Common myeloid progenitor, CD34-positive (primary cell): Measurements from ENCODE around the gene HARS2.
A peak's percentile ranks its signal among the peaks of the same experiment; 100 is the strongest.
"Not testable (repeated sequence)": the region's sequence is repeated elsewhere in the genome, so short reads cannot be mapped to it uniquely, and the experiment has no call there.

ENCODE experiments used
- CTCF ChIA-PET: fragments of 350-600 bp; sonication (Branson Sonifier 250); formaldehyde crosslinking; loops from one replicate; lab custom pipeline; 2021; ENCODE audit warnings: antibody characterized with exemption; lab: Charles Lee
- POLR2A ChIA-PET: fragments of 350-600 bp; sonication (Branson Sonifier 250); formaldehyde crosslinking; loops from one replicate; lab custom pipeline; 2021; ENCODE audit warnings: antibody characterized with exemption; lab: Charles Lee
- DNase-seq, 3 donors: peaks; one replicate each; pipeline versions ENCODE4 v3.0.0 to v3.0.0-alpha.2; 2013
- H3K27ac ChIP-seq, 2 experiments: 1 replicate in 1 of 2; 2 replicates in 1 of 2; pipeline ENCODE4 v1.7.0; 2013; ENCODE audit warnings: inconsistent platforms in 2 of 2, low read length in 2 of 2, mild to moderate bottlenecking in 2 of 2, low read depth in 1 of 2, moderate library complexity in 1 of 2; ENCODE audit not compliant: severe bottlenecking in 2 of 2, insufficient read depth in 1 of 2, poor library complexity in 1 of 2
- H3K27me3 ChIP-seq, 5 experiments: replicated peaks in 2 of 5; 1 replicate in 3 of 5; 2 replicates in 2 of 5; pipeline versions ENCODE4 v1.6.1 to v1.7.0; 2013; ENCODE audit warnings: low read length in 4 of 5, mild to moderate bottlenecking in 2 of 5, moderate library complexity in 2 of 5, inconsistent platforms in 1 of 5; ENCODE audit not compliant: insufficient read depth in 5 of 5, control insufficient read depth in 4 of 5
- H3K36me3 ChIP-seq, 4 experiments: 1 replicate in 2 of 4; 2 replicates in 2 of 4; pipeline versions ENCODE4 v1.6.1 to v1.7.0; 2013; ENCODE audit warnings: low read length in 3 of 4, control low read depth in 1 of 4, mild to moderate bottlenecking in 1 of 4; ENCODE audit not compliant: control insufficient read depth in 4 of 4, insufficient read depth in 4 of 4
- H3K4me1 ChIP-seq, 4 experiments: 1 replicate in 3 of 4; 2 replicates in 1 of 4; pipeline versions ENCODE4 v1.6.1 to v1.7.1; 2013; ENCODE audit warnings: low read length in 3 of 4, mild to moderate bottlenecking in 3 of 4, control low read depth in 1 of 4, inconsistent platforms in 1 of 4, moderate library complexity in 1 of 4; ENCODE audit not compliant: control insufficient read depth in 4 of 4, insufficient read depth in 4 of 4; ENCODE audit errors: control extremely low read depth in 1 of 4
- H3K4me3 ChIP-seq, 7 experiments: 1 replicate in 4 of 7; 2 replicates in 3 of 7; pipeline versions ENCODE4 v1.5.1 to v1.7.0; 2013; ENCODE audit warnings: mild to moderate bottlenecking in 7 of 7, low read length in 6 of 7, moderate library complexity in 6 of 7, inconsistent platforms in 2 of 7, low read depth in 2 of 7, control low read depth in 1 of 7; ENCODE audit not compliant: insufficient read depth in 4 of 7, control insufficient read depth in 1 of 7; ENCODE audit errors: extremely low read depth in 1 of 7
- H3K9me3 ChIP-seq, 5 experiments: 1 replicate in 4 of 5; 2 replicates in 1 of 5; pipeline versions ENCODE4 v1.6.1 to v1.7.1; 2013; ENCODE audit warnings: low read length in 4 of 5, mild to moderate bottlenecking in 2 of 5, inconsistent platforms in 1 of 5, low read depth in 1 of 5, moderate library complexity in 1 of 5; ENCODE audit not compliant: control insufficient read depth in 4 of 5, insufficient read depth in 2 of 5; ENCODE audit errors: control extremely low read depth in 1 of 5
- WGBS: methylation state at CpG from one replicate; pipeline ENCODE4 v1.1.5; 2013; ENCODE audit not compliant: insufficient coverage; 5-methylcytosine and 5-hydroxymethylcytosine counted together

HARS2 gene

DNA sequence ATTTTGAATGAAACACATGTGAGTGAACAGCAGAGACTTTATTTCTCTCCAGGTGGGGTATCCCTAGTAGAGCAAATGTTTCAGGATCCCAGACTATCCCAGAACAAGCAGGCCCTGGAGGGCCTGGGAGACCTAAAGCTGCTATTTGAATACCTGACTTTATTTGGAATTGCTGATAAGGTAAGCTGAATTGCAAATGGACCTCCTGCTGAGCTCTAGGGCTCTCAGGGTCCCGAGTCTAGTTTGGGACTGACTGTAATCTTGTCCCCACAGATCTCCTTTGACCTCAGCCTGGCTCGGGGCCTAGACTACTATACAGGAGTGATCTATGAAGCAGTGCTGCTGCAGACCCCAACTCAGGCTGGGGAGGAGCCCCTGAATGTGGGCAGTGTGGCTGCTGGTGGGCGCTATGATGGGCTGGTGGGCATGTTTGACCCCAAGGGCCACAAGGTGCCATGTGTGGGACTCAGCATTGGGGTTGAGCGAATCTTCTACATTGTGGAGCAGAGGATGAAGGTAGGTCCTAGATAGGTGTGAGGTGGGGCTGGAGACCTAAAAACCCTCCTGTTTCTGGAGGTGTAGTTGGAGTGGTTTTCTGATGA, 5.7 kb downstream of the HARS2 start:
- ChIA-PET POLR2A (no interaction called here), CTCF (interaction anchor here (0.9 kb wide), 1 partner anchor 14 kb away, joined by 3 read pairs; no protein-coding TSS in a partner anchor)
- H3K36me3 ChIP-seq: peaks cover 39 to 64% (median 57%) of the 10 kb centered on the region in 4 experiments
- no peaks in the 10 kb centered on the region for H3K9me3 ChIP-seq
- H3K27ac ChIP-seq: no peak overlapping the region
- WGBS: 96% methylated on average over 3 of the region's 4 CpGs
- H3K4me3 ChIP-seq: no peak overlapping the region
- H3K4me1 ChIP-seq: peaks cover 15 to 25% (median 18%) of the 10 kb centered on the region in 4 experiments
- no peak for DNase-seq
- H3K27me3 ChIP-seq: no peaks in the 10 kb centered on the region

DNA sequence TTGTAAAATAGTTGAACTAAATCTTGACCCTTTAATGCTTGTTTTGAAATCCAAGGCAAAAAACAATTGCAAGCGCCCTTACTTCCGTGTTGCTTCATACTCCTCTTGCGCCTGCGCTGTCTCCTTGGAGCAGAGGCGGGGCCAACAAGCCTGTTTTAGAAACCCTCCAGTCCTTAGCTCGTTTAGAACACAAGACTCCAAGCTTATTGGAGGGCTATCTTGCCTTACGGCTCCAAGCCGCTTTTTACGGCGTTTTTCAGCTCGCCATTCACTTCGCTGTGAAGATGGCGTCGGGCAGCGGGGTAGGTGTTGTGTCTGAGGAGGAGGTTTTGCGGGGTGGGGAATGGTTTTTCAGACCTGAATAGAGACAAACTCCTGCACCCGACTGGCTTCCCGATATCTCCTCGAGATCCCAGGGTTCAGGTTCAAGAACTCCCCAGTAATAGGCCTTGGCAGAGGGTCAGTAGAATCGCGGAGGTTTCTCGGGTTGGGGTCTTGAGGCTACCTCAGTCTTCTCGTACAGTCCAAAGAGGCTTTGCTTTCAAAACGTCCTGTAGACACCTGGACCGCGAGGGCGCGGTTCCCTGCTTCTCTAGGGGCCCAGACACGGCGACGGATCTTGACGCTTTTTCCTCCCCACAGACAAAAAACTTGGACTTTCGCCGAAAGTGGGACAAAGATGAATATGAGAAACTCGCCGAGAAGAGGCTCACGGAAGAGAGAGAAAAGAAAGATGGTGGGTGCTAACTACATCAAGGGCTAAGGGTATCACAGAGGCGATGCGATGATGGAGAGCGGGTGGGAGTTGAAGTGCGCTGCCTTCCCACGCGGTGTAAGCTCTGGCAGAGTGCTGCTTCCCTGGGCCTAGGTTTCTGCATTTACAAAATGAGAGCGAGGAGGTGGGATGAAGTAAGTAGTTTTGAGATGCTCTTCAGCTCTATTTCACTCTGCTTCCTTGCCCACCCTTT, 9.2 kb downstream of the HARS2 start, which contains the start of gene ZMAT2:
Gene ZMAT2, plus strand, starts transcription at position 271 of the 968 bp plus-strand sequence. Its CDS starts 14 bp downstream, at position 285.
- peak within 1 kb of the TSS; percentile 83 to 89 for H3K27ac ChIP-seq
- WGBS: 2% methylated on average over 27 of the region's 44 CpGs
- no peaks in the 10 kb centered on the region for H3K27me3 ChIP-seq
- peak within 1 kb of the TSS; percentile 84 to 100 (median 98) for H3K4me3 ChIP-seq
- peaks cover 9 to 19% (median 15%) of the 10 kb centered on the region in 4 experiments for H3K4me1 ChIP-seq
- no peaks in the 10 kb centered on the region for H3K9me3 ChIP-seq
- CTCF ChIA-PET: interaction anchor here (1.1 to 2.5 kb wide), 2 partner anchors 10 to 37 kb away, joined by 4 to 16 read pairs; no protein-coding TSS in a partner anchor
- peak; percentile 99 for DNase-seq
- POLR2A ChIA-PET: interaction anchor here (0.6 to 2.0 kb wide), 2 partner anchors 9 to 11 kb away, joined by 3 to 4 read pairs; partner anchors contain the start of genes HARS1 and HARS2
- peaks cover 38 to 77% (median 62%) of the 10 kb centered on the region in 4 experiments for H3K36me3 ChIP-seq

DNA sequence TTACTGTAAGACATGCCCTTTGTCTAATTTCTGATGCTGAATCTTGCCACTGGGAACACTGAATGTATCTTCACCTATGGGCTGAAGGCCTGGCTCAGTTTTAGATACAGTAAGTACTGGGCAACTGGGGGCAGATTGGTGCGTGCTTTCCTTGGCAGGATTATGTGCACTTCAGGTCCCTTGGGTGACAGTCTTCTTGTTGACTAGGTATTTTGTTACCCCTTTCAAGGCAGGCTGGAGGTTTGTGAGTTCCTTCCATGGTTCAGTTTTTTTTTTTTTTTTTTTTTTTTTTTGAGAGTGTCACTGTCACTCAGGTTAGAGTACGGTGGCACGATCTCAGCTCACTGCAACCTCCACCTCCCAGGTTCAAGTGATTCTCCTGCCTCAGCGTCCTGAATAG, 16.6 kb downstream of the HARS2 start:
- WGBS: 93% methylated on average over 3 of the region's 4 CpGs
- CTCF ChIA-PET: no interaction called here
- POLR2A ChIA-PET: no interaction called here

DNA sequence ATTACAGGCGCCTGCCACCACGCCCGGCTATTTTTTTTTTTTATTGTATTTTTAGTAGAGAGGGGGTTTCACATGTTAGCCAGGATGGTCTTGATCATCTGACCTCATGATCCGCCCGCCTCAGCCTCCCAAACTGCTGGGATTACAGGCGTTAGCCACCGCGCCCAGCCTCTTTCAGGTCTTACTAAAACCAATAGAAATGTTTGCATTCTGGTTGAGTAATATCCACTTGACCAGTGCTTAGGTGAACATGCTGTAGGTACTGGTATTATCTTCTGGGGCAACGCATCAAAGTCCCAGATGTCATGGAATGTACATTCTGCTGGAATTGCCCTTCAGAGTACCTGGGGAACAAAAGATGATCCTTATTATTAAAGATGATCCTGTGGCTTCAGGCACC, 17.5 kb downstream of the HARS2 start:
- CTCF ChIA-PET: interaction anchor here (0.6 kb wide), 2 partner anchors 46 to 883 kb away, joined by 3 read pairs; no protein-coding TSS in a partner anchor

More for the DNA sequence above, 16.6 kb downstream of the HARS2 start:
- no peak for DNase-seq
- no peak overlapping the region for H3K4me3 ChIP-seq
- H3K4me1 ChIP-seq: peaks cover 0 to 5% (median 2%) of the 10 kb centered on the region in 4 experiments
- no peak overlapping the region for H3K27ac ChIP-seq
- no peaks in the 10 kb centered on the region for H3K9me3 ChIP-seq
- H3K27me3 ChIP-seq: no peaks in the 10 kb centered on the region
- H3K36me3 ChIP-seq: peaks cover 17 to 42% (median 31%) of the 10 kb centered on the region in 4 experiments

DNA sequence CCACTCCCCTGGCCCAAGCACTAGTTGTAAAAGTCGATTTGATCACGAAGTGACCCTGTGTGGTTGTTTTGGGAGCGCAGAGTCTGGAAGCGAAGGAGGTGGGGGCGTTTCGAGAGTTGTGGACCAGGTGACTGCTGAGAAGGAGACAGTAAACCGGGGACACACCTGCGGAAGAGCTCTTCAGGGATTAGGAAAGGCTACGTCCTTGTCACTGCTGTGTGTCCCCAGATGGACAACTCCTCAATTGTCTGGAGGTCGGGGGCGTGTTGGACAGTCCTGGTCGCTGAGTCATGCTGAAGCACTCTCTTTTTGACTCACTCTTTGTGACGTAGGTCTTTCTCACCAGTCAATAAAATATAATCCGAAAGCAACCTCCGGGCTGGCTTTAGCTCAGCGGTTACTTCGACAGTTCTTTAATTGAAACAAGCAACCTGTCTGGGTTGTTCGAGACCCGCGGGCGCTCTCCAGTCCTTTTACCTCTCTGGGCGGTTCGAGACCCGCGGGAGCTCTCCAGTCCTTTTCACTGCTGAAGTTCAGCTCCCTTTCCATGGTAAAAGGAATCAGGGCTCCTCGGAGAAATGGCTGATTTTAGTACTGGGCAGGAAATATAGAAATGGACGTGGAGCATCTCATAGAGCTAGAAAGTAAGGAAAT, 19.8 kb downstream of the HARS2 start:
- H3K27me3 ChIP-seq: no peaks in the 10 kb centered on the region
- H3K9me3 ChIP-seq: no peaks in the 10 kb centered on the region
- peak overlapping the region; percentile 75 to 99 (median 93) for H3K4me3 ChIP-seq
- CTCF ChIA-PET: interaction anchor here (1.0 to 1.9 kb wide), 6 partner anchors 8 to 170 kb away, joined by 3 to 16 read pairs (median 4); no protein-coding TSS in a partner anchor
- peak; percentile 97 to 98 (median 97) for DNase-seq
- peak overlapping the region; percentile 99 for H3K27ac ChIP-seq
- POLR2A ChIA-PET: interaction anchor here (0.5 to 1.6 kb wide), 5 partner anchors 11 to 548 kb away, joined by 3 to 8 read pairs (median 3); partner anchors contain the start of genes HARS2, IK, NDUFA2 and ZMAT2
- H3K36me3 ChIP-seq: peaks cover 3 to 13% (median 9%) of the 10 kb centered on the region in 4 experiments
- WGBS: 0% methylated on average over 22 of the region's 27 CpGs
- peaks cover 0 to 5% (median 2%) of the 10 kb centered on the region in 4 experiments for H3K4me1 ChIP-seq

More for the DNA sequence above, 17.5 kb downstream of the HARS2 start:
- H3K36me3 ChIP-seq: peaks cover 17 to 34% (median 26%) of the 10 kb centered on the region in 4 experiments
- POLR2A ChIA-PET, H3K27ac ChIP-seq, H3K4me3 ChIP-seq, H3K27me3 ChIP-seq, H3K9me3 ChIP-seq, H3K4me1 ChIP-seq, DNase-seq: not testable (repeated sequence)
- 96% methylated on average over 4 of the region's 9 CpGs for WGBS

DNA sequence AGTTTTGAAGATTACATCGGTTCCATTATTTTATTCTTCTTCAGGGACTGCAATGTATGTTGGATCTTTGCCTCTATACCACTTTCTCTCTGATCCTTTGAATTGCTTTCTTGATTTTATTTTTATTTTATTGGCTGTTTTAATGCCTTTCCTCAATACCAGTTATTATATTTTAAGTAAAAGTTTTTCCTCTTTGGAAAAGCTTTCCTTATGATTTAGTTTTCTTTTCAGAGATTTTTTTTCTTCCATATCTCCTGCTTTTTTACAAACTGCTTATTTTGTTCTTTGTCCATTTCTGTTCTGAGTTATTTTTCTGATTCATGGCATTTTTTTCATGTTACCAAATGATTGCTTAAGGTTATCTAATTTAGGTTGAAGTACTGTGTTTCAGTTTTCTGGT, 20.5 kb downstream of the HARS2 start:
- H3K4me1 ChIP-seq: peaks cover 0 to 5% (median 2%) of the 10 kb centered on the region in 4 experiments
- DNase-seq: no peak
- no CpG with 5 or more reads among the region's 1 CpG for WGBS
- ChIA-PET CTCF (interaction anchor here (1.1 kb wide), 1 partner anchor 65 kb away, joined by 3 read pairs; no protein-coding TSS in a partner anchor), POLR2A (interaction anchor here (1.2 kb wide), 1 partner anchor 64 kb away, joined by 8 read pairs; the partner anchor contains the start of genes IK and NDUFA2)
- no peaks in the 10 kb centered on the region for H3K27me3 ChIP-seq
- no peaks in the 10 kb centered on the region for H3K9me3 ChIP-seq
- peak overlapping the region in 3 of 7 experiments; percentile 75 to 99 (median 88) for H3K4me3 ChIP-seq
- H3K27ac ChIP-seq: peak overlapping the region in 1 of 2 experiments; percentile 99
- H3K36me3 ChIP-seq: peaks cover 0 to 7% (median 6%) of the 10 kb centered on the region in 4 experiments
